ENCODE data around the gene GLMN.

GRCh38 chr1:92346866-92347640 is 48.3 kb upstream of the GLMN start:
- no peak for TF ChIP-seq TBP (CRISPR knock-in tag; IDR thresholded peaks at IDR 0.05)
- no peak for TF ChIP-seq DDIT3 (CRISPR knock-in tag; IDR thresholded peaks at IDR 0.05)
- TF ChIP-seq MIXL1 (CRISPR knock-in tag; IDR thresholded peaks at IDR 0.05): no peak
- no peak for TF ChIP-seq RAD21 (CRISPR knock-in tag; IDR thresholded peaks at IDR 0.05)
- TF ChIP-seq ZNF512 (CRISPR knock-in tag; IDR thresholded peaks at IDR 0.05): no peak
- TF ChIP-seq NR2F1 (CRISPR knock-in tag; IDR thresholded peaks at IDR 0.05): no peak
- TF ChIP-seq RARG (CRISPR knock-in tag; IDR thresholded peaks at IDR 0.05; ENCODE audit: low read depth): no peak
- no peak for TF ChIP-seq ZSCAN30 (CRISPR knock-in tag; IDR thresholded peaks at IDR 0.05)
- no peak for TF ChIP-seq CTCF (CRISPR knock-in tag; IDR thresholded peaks at IDR 0.05)
- no peak for TF ChIP-seq NPAS2 (CRISPR knock-in tag; IDR thresholded peaks at IDR 0.05; ENCODE audit: borderline replicate concordance)
- TF ChIP-seq SOX6 (IDR thresholded peaks at IDR 0.05): no peak
- TF ChIP-seq SOX6 (CRISPR knock-in tag; IDR thresholded peaks at IDR 0.05): no peak
- no peak for TF ChIP-seq DNMT3B (CRISPR knock-in tag; conservative IDR thresholded peaks at IDR 0.05)
- no peak for TF ChIP-seq POLR2AphosphoS5 (IDR thresholded peaks at IDR 0.05; ENCODE audit: low read depth, low read length)
- TF ChIP-seq FOXK1 (CRISPR knock-in tag; IDR thresholded peaks at IDR 0.05; ENCODE audit: borderline replicate concordance, low read depth): no peak
